Liver (tissue), 10 donors: Measurements from ENCODE around the gene DLX4. TPM values are rescaled to one million over a fixed set of nuclear protein-coding genes. Genes with fewer than 3 reads are reported as not detected.
A peak's percentile ranks its signal among the peaks of the same experiment; 100 is the strongest.

Experiments used
- DNase-seq: peaks from one replicate; pipeline ENCODE4 v3.0.0-alpha.2; 2017; ENCODE audit warnings: low spot score
- H3K27ac ChIP-seq, 2 donors: one replicate each; pipeline ENCODE4 v1.7.0; 2013; ENCODE audit warnings: inconsistent platforms in 2 of 2, low read length in 2 of 2, control low read depth in 1 of 2, low read depth in 1 of 2, mild to moderate bottlenecking in 1 of 2
- H3K27me3 ChIP-seq, 4 donors: one replicate each; pipeline versions ENCODE4 v1.6.1 to v1.7.0; 2013; ENCODE audit warnings: low read length in 3 of 4, inconsistent platforms in 1 of 4, mild to moderate bottlenecking in 1 of 4, moderate library complexity in 1 of 4; ENCODE audit not compliant: control insufficient read depth in 4 of 4, insufficient read depth in 4 of 4
- H3K36me3 ChIP-seq, 4 donors: one replicate each; pipeline versions ENCODE4 v1.6.1 to v1.7.0; 2013; ENCODE audit warnings: low read length in 3 of 4, mild to moderate bottlenecking in 3 of 4, low read depth in 1 of 4, moderate library complexity in 1 of 4; ENCODE audit not compliant: control insufficient read depth in 4 of 4, insufficient read depth in 3 of 4
- H3K4me1 ChIP-seq, 4 donors: one replicate each; pipeline versions ENCODE4 v1.6.1 to v1.7.0; 2013; ENCODE audit warnings: low read length in 3 of 4, mild to moderate bottlenecking in 3 of 4, moderate library complexity in 1 of 4; ENCODE audit not compliant: control insufficient read depth in 4 of 4, insufficient read depth in 4 of 4
- H3K4me3 ChIP-seq, 3 donors: one replicate each; pipeline versions ENCODE4 v1.6.1 to v1.7.0; 2013; ENCODE audit warnings: low read length in 3 of 3, control low read depth in 1 of 3, low read depth in 1 of 3, mild to moderate bottlenecking in 1 of 3
- H3K9ac ChIP-seq, 2 donors: one replicate each; pipeline ENCODE4 v1.7.0; 2013; ENCODE audit warnings: low read length in 2 of 2, mild to moderate bottlenecking in 2 of 2, moderate library complexity in 2 of 2, control low read depth in 1 of 2, low read depth in 1 of 2
- H3K9me3 ChIP-seq, 4 donors: one replicate each; pipeline versions ENCODE4 v1.6.1 to v1.7.0; 2013; ENCODE audit warnings: low read length in 3 of 4; ENCODE audit not compliant: control insufficient read depth in 4 of 4
- EGR1 ChIP-seq, 2 donors: IDR thresholded peaks; 2 replicates each; pipeline ENCODE4 v1.6.1; 2016 to 2018; ENCODE audit warnings: antibody characterized with exemption in 2 of 2, low read depth in 2 of 2
- FOXA2 ChIP-seq: IDR thresholded peaks from 2 replicates; pipeline ENCODE4 v1.6.1; 2016; ENCODE audit warnings: antibody characterized with exemption
- GABPA ChIP-seq, 2 donors: IDR thresholded peaks in 1 of 2; conservative IDR thresholded peaks in 1 of 2; 2 replicates each; pipeline ENCODE4 v1.6.1; 2016; ENCODE audit warnings: antibody characterized with exemption in 2 of 2, mild to moderate bottlenecking in 1 of 2, moderate library complexity in 1 of 2
- JUND ChIP-seq, 2 donors: IDR thresholded peaks; 2 replicates each; pipeline ENCODE4 v1.6.1; 2016; ENCODE audit warnings: antibody characterized with exemption in 2 of 2
- NR2F2 ChIP-seq: IDR thresholded peaks from 2 replicates; pipeline ENCODE4 v1.6.1; 2016; ENCODE audit warnings: antibody characterized with exemption
- RAD21 ChIP-seq, 2 donors: IDR thresholded peaks; 2 replicates each; pipeline ENCODE4 v1.6.1; 2016; ENCODE audit warnings: antibody characterized with exemption in 2 of 2, mild to moderate bottlenecking in 2 of 2
- REST ChIP-seq: IDR thresholded peaks from 2 replicates; pipeline ENCODE4 v1.6.1; 2016; ENCODE audit warnings: antibody characterized with exemption, mild to moderate bottlenecking
- RXRA ChIP-seq, 2 donors: IDR thresholded peaks; 2 replicates each; pipeline ENCODE4 v1.6.1; 2017 to 2018; ENCODE audit warnings: antibody characterized with exemption in 2 of 2, mild to moderate bottlenecking in 1 of 2
- TAF1 ChIP-seq: conservative IDR thresholded peaks from 2 replicates; pipeline ENCODE4 v1.6.1; 2016; ENCODE audit warnings: antibody characterized with exemption, mild to moderate bottlenecking
- YY1 ChIP-seq: IDR thresholded peaks from 2 replicates; pipeline ENCODE4 v1.6.1; 2016; ENCODE audit warnings: antibody characterized with exemption, mild to moderate bottlenecking
- ZBTB33 ChIP-seq: IDR thresholded peaks from 2 replicates; pipeline ENCODE4 v1.6.1; 2016; ENCODE audit warnings: antibody characterized with exemption
- WGBS: extraction: QIAGEN DNeasy Blood & Tissue Kit; methylation state at CpG from one replicate; pipeline ENCODE4 v1.1.7; 2013; 5-methylcytosine and 5-hydroxymethylcytosine counted together
- polyA plus RNA-seq, 2 donors: library from polyadenylated mRNA; stranded (reverse) in 1 of 2; unstranded in 1 of 2; fragments of 200-250 nt in 1 of 2; fragments of >200 nt in 1 of 2; fragmentation: Nextera tagmentation in 1 of 2; extraction: Ambion mirVana in 1 of 2; gene quantifications; one replicate each; pipeline versions ENCODE4 v1.2.1 to v1.2.3, GENCODE V29; 2013 to 2015
- small RNA-seq: library from RNA; depleted of rRNA; stranded (forward); fragments of <200 nt; gene quantifications from one replicate; pipeline ENCODE3, GENCODE V24; 2014
- total RNA-seq, 2 donors: library from RNA; depleted of rRNA; stranded (reverse); fragments of >200 nt; gene quantifications; one replicate each; pipeline ENCODE4 v1.2.3, GENCODE V29; 2014
- donor health status: healthy.
- donor health status: healthy.
- donor health status: healthy.
- donor health status: healthy.
- donor health status: healthy.

DLX4 gene
- total and polyA plus RNA-seq, 4 donors = not detected

GRCh38 chr17:50022463-50023130, 53.6 kb downstream of the DLX4 start:
- no peak for DNase-seq
- Histone ChIP-seq H3K4me1 (peaks cover 0 to 7% (median 0%) of the 10 kb centered on the region in 4 donors), H3K9ac (no peak overlapping the region), H3K9me3 (no peaks in the 10 kb centered on the region), H3K27me3 (peaks cover 0 to 2% (median 0%) of the 10 kb centered on the region in 4 donors), H3K27ac (no peak overlapping the region), H3K36me3 (no peaks in the 10 kb centered on the region), H3K4me3 (no peak overlapping the region)
- TF ChIP-seq NR2F2 (no peak), GABPA (IDR thresholded peaks at IDR 0.05 in 1 of 2, conservative IDR thresholded peaks at IDR 0.05 in 1 of 2) (peak in 1 of 2 donors; percentile 47), EGR1 (IDR thresholded peaks at IDR 0.05; ENCODE audit: low read depth in 2 of 2) (no peak)
- WGBS = 64% methylated on average over 6 of the region's 6 CpGs

GRCh38 chr17:50023520-50023919, 54.5 kb downstream of the DLX4 start:
- peaks cover 0 to 2% (median 1%) of the 10 kb centered on the region in 4 donors for H3K27me3 ChIP-seq
- DNase-seq = no peak
- peaks cover 0 to 7% (median 1%) of the 10 kb centered on the region in 4 donors for H3K4me1 ChIP-seq
- TF ChIP-seq YY1 = no peak
- no peak for TF ChIP-seq FOXA2
- no peak for TF ChIP-seq JUND (IDR thresholded peaks at IDR 0.05)
- TF ChIP-seq TAF1 = no peak
- no peak for TF ChIP-seq REST
- TF ChIP-seq RXRA (IDR thresholded peaks at IDR 0.05) = no peak
- TF ChIP-seq ZBTB33 = no peak
- TF ChIP-seq GABPA (IDR thresholded peaks at IDR 0.05 in 1 of 2, conservative IDR thresholded peaks at IDR 0.05 in 1 of 2) = no peak
- no peak for TF ChIP-seq RAD21 (IDR thresholded peaks at IDR 0.05)
- TF ChIP-seq EGR1 (IDR thresholded peaks at IDR 0.05; ENCODE audit: low read depth in 2 of 2) = no peak
- no peak overlapping the region for H3K9ac ChIP-seq
- WGBS = 61% methylated on average over 8 of the region's 8 CpGs
- no peaks in the 10 kb centered on the region for H3K9me3 ChIP-seq
- H3K36me3 ChIP-seq = no peaks in the 10 kb centered on the region
- H3K27ac ChIP-seq = no peak overlapping the region
- H3K4me3 ChIP-seq = no peak overlapping the region

Small RNAs within 50 kb of the gene (small RNA-seq; reads per million reads assigned to genes)
- gene RNU6-1313P = not detected

Other genes with a start within 250 kb of the DLX4 start
- 10 to 100 TPM in 1 of 2 donors, 1 to 10 TPM in 1; 6.4 to 39.3 TPM for gene FAM117A, start 205.1 kb upstream of the DLX4 start, total RNA-seq
- 1 to 10 TPM; 4.5 to 4.6 TPM for gene FAM117A, start 205.1 kb upstream of the DLX4 start, polyA plus RNA-seq
- 10 to 100 TPM; 19.1 to 24.2 TPM for gene KAT7, start 180.5 kb upstream of the DLX4 start, total RNA-seq
- gene KAT7, start 180.5 kb upstream of the DLX4 start, polyA plus RNA-seq = 1 to 10 TPM; 6.1 to 6.2 TPM
- gene TAC4, start 121.1 kb upstream of the DLX4 start, total RNA-seq = not detected
- gene TAC4, start 121.1 kb upstream of the DLX4 start, polyA plus RNA-seq = not detected
- gene DLX3, start 26.0 kb downstream of the DLX4 start, total RNA-seq = not detected
- gene DLX3, start 26.0 kb downstream of the DLX4 start, polyA plus RNA-seq = not detected
- gene ITGA3, start 86.9 kb downstream of the DLX4 start, total RNA-seq = 1 to 10 TPM in 1 of 2 donors, under 1 TPM in 1; 0.79 to 4.4 TPM
- 1 to 10 TPM; 1.1 to 1.8 TPM for gene ITGA3, start 86.9 kb downstream of the DLX4 start, polyA plus RNA-seq
- 10 to 100 TPM in 1 of 2 donors, 1 to 10 TPM in 1; 8.6 to 24.5 TPM for gene PDK2, start 126.2 kb downstream of the DLX4 start, total RNA-seq
- 10 to 100 TPM; 32.4 to 36.6 TPM for gene PDK2, start 126.2 kb downstream of the DLX4 start, polyA plus RNA-seq
- under 1 TPM; 0.50 to 0.84 TPM for gene SAMD14, start 161.0 kb downstream of the DLX4 start, total RNA-seq
- under 1 TPM in 1 of 2 donors, not detected in 1; 0.67 TPM for gene SAMD14, start 161.0 kb downstream of the DLX4 start, polyA plus RNA-seq
- gene PPP1R9B, start 181.5 kb downstream of the DLX4 start, total RNA-seq = 10 to 100 TPM in 1 of 2 donors, 1 to 10 TPM in 1; 7.4 to 26.1 TPM
- 1 to 10 TPM in 1 of 2 donors, under 1 TPM in 1; 0.90 to 6.7 TPM for gene PPP1R9B, start 181.5 kb downstream of the DLX4 start, polyA plus RNA-seq
- 1 to 10 TPM in 1 of 2 donors, not detected in 1; 1.3 TPM for gene SGCA, start 196.8 kb downstream of the DLX4 start, total RNA-seq
- gene SGCA, start 196.8 kb downstream of the DLX4 start, polyA plus RNA-seq = 1 to 10 TPM in 1 of 2 donors, under 1 TPM in 1; 0.31 to 1.2 TPM
- 10 to 100 TPM; 15.3 to 72.5 TPM for gene COL1A1, start 232.4 kb downstream of the DLX4 start, total RNA-seq
- 10 to 100 TPM in 1 of 2 donors, 1 to 10 TPM in 1; 8.3 to 56.3 TPM for gene COL1A1, start 232.4 kb downstream of the DLX4 start, polyA plus RNA-seq